Measurements from ENCODE around the gene OST4.

DNA sequence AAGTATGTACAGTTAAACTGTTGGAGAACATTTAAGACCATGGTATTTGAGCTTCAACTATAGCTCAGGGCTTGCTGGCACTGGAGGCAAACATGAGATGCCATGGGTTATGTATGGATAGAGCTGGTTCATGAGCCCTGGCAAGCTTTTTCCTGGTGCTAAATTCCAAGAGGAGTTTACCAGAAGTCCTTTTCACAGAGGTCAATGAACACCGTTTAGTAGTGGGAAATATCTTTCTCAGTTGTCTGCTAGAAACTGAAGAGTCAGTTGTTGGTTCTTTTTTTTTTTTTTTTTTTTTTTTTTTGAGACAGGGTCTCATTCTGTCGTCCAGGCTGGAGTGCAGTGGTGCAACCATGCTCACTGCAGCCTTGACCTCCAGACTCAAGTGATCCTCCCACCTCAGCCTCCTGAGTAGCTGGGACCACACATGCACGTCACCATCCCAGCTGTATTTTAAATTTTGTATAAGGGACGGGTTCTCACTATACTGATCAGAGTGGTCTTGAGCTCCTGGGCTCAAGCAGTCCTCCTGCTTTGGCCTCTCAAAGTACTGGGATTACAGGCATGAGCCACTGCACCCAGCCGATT is 16.5 kb upstream of the OST4 start:
- TF ChIP-seq, protein P1, sequence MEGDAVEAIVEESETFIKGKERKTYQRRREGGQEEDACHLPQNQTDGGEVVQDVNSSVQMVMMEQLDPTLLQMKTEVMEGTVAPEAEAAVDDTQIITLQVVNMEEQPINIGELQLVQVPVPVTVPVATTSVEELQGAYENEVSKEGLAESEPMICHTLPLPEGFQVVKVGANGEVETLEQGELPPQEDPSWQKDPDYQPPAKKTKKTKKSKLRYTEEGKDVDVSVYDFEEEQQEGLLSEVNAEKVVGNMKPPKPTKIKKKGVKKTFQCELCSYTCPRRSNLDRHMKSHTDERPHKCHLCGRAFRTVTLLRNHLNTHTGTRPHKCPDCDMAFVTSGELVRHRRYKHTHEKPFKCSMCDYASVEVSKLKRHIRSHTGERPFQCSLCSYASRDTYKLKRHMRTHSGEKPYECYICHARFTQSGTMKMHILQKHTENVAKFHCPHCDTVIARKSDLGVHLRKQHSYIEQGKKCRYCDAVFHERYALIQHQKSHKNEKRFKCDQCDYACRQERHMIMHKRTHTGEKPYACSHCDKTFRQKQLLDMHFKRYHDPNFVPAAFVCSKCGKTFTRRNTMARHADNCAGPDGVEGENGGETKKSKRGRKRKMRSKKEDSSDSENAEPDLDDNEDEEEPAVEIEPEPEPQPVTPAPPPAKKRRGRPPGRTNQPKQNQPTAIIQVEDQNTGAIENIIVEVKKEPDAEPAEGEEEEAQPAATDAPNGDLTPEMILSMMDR (IDR thresholded peaks at IDR 0.05): no peak
- TF ChIP-seq EP300 (IDR thresholded peaks at IDR 0.05) (no peak), POLR2A (IDR thresholded peaks at IDR 0.05; ENCODE audit: low read length) (no peak)

All from A549 (cell line).